Stomach (tissue), 9 donors: Measurements from ENCODE around the gene KRAS. TPM values are rescaled to one million over a fixed set of nuclear protein-coding genes. Genes with fewer than 3 reads are reported as not detected.

ENCODE experiments used
- DNase-seq, 2 donors: peaks; one replicate each; pipeline versions ENCODE4 v3.0.0 to v3.0.0-alpha.2; 2013 to 2019
- H3K27ac ChIP-seq, 5 donors: fragments of 200-600 bp in 4 of 5; sonication (generic) in 4 of 5; one replicate each; pipeline ENCODE4 v1.5.1; 2013 to 2019; ENCODE audit warnings: mild to moderate bottlenecking in 1 of 5, moderate library complexity in 1 of 5
- H3K27me3 ChIP-seq, 3 donors: fragments of 200-600 bp; sonication (generic); one replicate each; pipeline ENCODE4 v1.5.1; 2017 to 2019; ENCODE audit warnings: mixed run types in 1 of 3
- H3K36me3 ChIP-seq, 4 donors: fragments of 200-600 bp; sonication (generic); 1 replicate in 3 of 4; 2 replicates in 1 of 4; pipeline ENCODE4 v1.5.1; 2016 to 2019
- H3K4me1 ChIP-seq, 4 donors: fragments of 200-600 bp; sonication (generic); one replicate each; pipeline ENCODE4 v1.5.1; 2016 to 2019
- H3K4me3 ChIP-seq, 4 donors: fragments of 200-600 bp; sonication (generic) in 3 of 4; one replicate each; pipeline ENCODE4 v1.5.1; 2016 to 2019; ENCODE audit warnings: mild to moderate bottlenecking in 1 of 4
- H3K9me3 ChIP-seq, 4 donors: fragments of 200-600 bp; sonication (generic); one replicate each; pipeline ENCODE4 v1.5.1; 2016 to 2019
- CTCF ChIP-seq, 7 experiments: fragments of 450-650 bp in 4 of 7; fragments of 200-600 bp in 3 of 7; sonication (generic) in 3 of 7; IDR thresholded peaks; one replicate each; pipeline ENCODE4 v1.5.1; 2016 to 2019; ENCODE audit warnings: antibody characterized with exemption in 7 of 7, control low read depth in 2 of 7, mild to moderate bottlenecking in 1 of 7
- EP300 ChIP-seq: sonication (generic); formaldehyde crosslinking; IDR thresholded peaks from one replicate; pipeline ENCODE4 v1.6.1; 2017; ENCODE audit warnings: antibody characterized with exemption
- POLR2A ChIP-seq, 4 donors: fragments of 450-650 bp; IDR thresholded peaks; one replicate each; pipeline ENCODE4 v1.6.1; 2016; ENCODE audit warnings: antibody characterized with exemption in 4 of 4, control low read depth in 2 of 4, mild to moderate bottlenecking in 1 of 4, moderate library complexity in 1 of 4
- POLR2AphosphoS5 ChIP-seq, 3 donors: sonication (generic); formaldehyde crosslinking; IDR thresholded peaks; one replicate each; pipeline ENCODE4 v1.6.1; 2016; ENCODE audit warnings: antibody characterized with exemption in 3 of 3
- WGBS, 5 donors: extraction: QIAGEN DNeasy Blood & Tissue Kit in 3 of 5; methylation state at CpG; one replicate each; pipeline versions ENCODE4 v1.1.5 to v1.1.7; 2013 to 2018; 5-methylcytosine and 5-hydroxymethylcytosine counted together
- intact Hi-C: fragments of 100-400 bp; cut with DNase I; formaldehyde crosslinking; loops from one replicate; pipeline ENCODE4 v1.15.1; 2023; ENCODE audit warnings: low total_unique reads
- polyA plus RNA-seq, 3 donors: library from polyadenylated mRNA; stranded (reverse); fragments of 200-250 nt; gene quantifications; one replicate each; pipeline ENCODE4 v1.2.3, GENCODE V29; 2013
- total RNA-seq, 5 donors: library from RNA; depleted of rRNA; stranded (reverse); fragments of >200 nt; gene quantifications; one replicate each; pipeline versions ENCODE4 v1.1.0 to v1.2.3, GENCODE V29; 2014 to 2016
- donor health status: healthy with polysubstance abuse.
- donor health status: Bipolar disorder and iron deficiency.
- donor health status: healthy.

KRAS gene
- total and polyA plus RNA-seq, 8 donors, result 6.6 to 75.3 (median 17.6) TPM

GRCh38 chr12:25254271-25254880 is 3.6 kb upstream of the KRAS start:
- Histone ChIP-seq H3K4me1 (peaks cover 7 to 53% (median 36%) of the 10 kb centered on the region in 4 donors), H3K9me3 (no peaks in the 10 kb centered on the region), H3K36me3 (no peaks in the 10 kb centered on the region), H3K27ac (peak overlapping the region in 1 of 5 donors; percentile 53), H3K27me3 (no peaks in the 10 kb centered on the region), H3K4me3 (no peak overlapping the region)
- intact Hi-C loops, result loop anchor here (5.0 kb wide), 1 partner anchor 128 kb away; no protein-coding TSS in a partner anchor
- WGBS, 5 donors, result 63 to 77% (median 68%) methylated on average over 3 to 4 of the region's 4 CpGs
- TF ChIP-seq CTCF (IDR thresholded peaks at IDR 0.05) (no peak), EP300 (no peak), POLR2AphosphoS5 (IDR thresholded peaks at IDR 0.05) (no peak), POLR2A (IDR thresholded peaks at IDR 0.05) (no peak)
- no peak for DNase-seq

GRCh38 chr12:25253371-25254068 is 2.8 kb upstream of the KRAS start:
- peaks cover 7 to 62% (median 44%) of the 10 kb centered on the region in 4 donors for H3K4me1 ChIP-seq
- no peaks in the 10 kb centered on the region for H3K9me3 ChIP-seq
- TF ChIP-seq EP300, result no peak
- TF ChIP-seq CTCF (IDR thresholded peaks at IDR 0.05), result no peak
- TF ChIP-seq POLR2A (IDR thresholded peaks at IDR 0.05), result no peak
- TF ChIP-seq POLR2AphosphoS5 (IDR thresholded peaks at IDR 0.05), result no peak
- intact Hi-C loops, result loop anchor here (5.0 kb wide), 1 partner anchor 129 kb away; no protein-coding TSS in a partner anchor
- WGBS, 5 donors, result 60 to 72% (median 66%) methylated on average over 5 of the region's 5 CpGs
- H3K27ac ChIP-seq, result no peak overlapping the region
- no peaks in the 10 kb centered on the region for H3K36me3 ChIP-seq
- no peak for DNase-seq
- no peaks in the 10 kb centered on the region for H3K27me3 ChIP-seq
- H3K4me3 ChIP-seq, result no peak overlapping the region

GRCh38 chr12:25252946-25253345 is 2.2 kb upstream of the KRAS start:
- intact Hi-C loops, result loop anchor here (5.0 kb wide), 1 partner anchor 129 kb away; no protein-coding TSS in a partner anchor
- WGBS, 5 donors, result 71 to 83% (median 77%) methylated on average over 3 of the region's 3 CpGs
- peaks cover 7 to 68% (median 48%) of the 10 kb centered on the region in 4 donors for H3K4me1 ChIP-seq
- H3K4me3 ChIP-seq, result no peak overlapping the region
- peaks cover 0 to 3% (median 0%) of the 10 kb centered on the region in 4 donors for H3K36me3 ChIP-seq
- DNase-seq, result no peak
- no peak overlapping the region for H3K27ac ChIP-seq
- no peaks in the 10 kb centered on the region for H3K27me3 ChIP-seq
- H3K9me3 ChIP-seq, result no peaks in the 10 kb centered on the region
- no peak for TF ChIP-seq POLR2AphosphoS5 (IDR thresholded peaks at IDR 0.05)
- no peak for TF ChIP-seq CTCF (IDR thresholded peaks at IDR 0.05)
- no peak for TF ChIP-seq EP300
- TF ChIP-seq POLR2A (IDR thresholded peaks at IDR 0.05), result no peak

- peaks cover 7 to 73% (median 52%) of the 10 kb centered on the region in 4 donors for H3K4me1 ChIP-seq
- no peaks in the 10 kb centered on the region for H3K27me3 ChIP-seq
- peak overlapping the region; percentile 74 to 100 (median 86) for H3K4me3 ChIP-seq
- no peaks in the 10 kb centered on the region for H3K9me3 ChIP-seq
- no peak for DNase-seq
- intact Hi-C loops, result loop anchor here (5.0 kb wide), 1 partner anchor 131 kb away; no protein-coding TSS in a partner anchor
- peaks cover 0 to 3% (median 0%) of the 10 kb centered on the region in 4 donors for H3K36me3 ChIP-seq
- peak overlapping the region in 4 of 5 donors; percentile 96 to 100 (median 98) for H3K27ac ChIP-seq
- WGBS, 5 donors, result 57 to 67% (median 60%) methylated on average over 6 of the region's 6 CpGs
- TF ChIP-seq POLR2AphosphoS5 (IDR thresholded peaks at IDR 0.05) (no peak), EP300 (no peak), POLR2A (IDR thresholded peaks at IDR 0.05) (no peak), CTCF (IDR thresholded peaks at IDR 0.05) (no peak)
Observed at GRCh38 chr12:25251769-25252168, 1.0 kb upstream of the KRAS start.
